H1 (cell line): ENCODE results near the gene CHD5. TPM values are rescaled to one million over a fixed set of nuclear protein-coding genes. Genes with fewer than 3 reads are reported as not detected.

ENCODE experiments used
- CTCF ChIA-PET: fragments of 300-600 bp; sonication (Branson Sonifier 250); formaldehyde crosslinking; loops from one replicate; lab custom pipeline; 2021; ENCODE audit not compliant: partially characterized antibody; lab: Charles Lee
- POLR2A ChIA-PET: fragments of 300-600 bp; sonication (Branson Sonifier 250); formaldehyde crosslinking; loops from one replicate; lab custom pipeline; 2021; ENCODE audit warnings: inconsistent platforms; ENCODE audit not compliant: partially characterized antibody; lab: Charles Lee
- DNase-seq, 2 experiments: peaks; one replicate each; pipeline versions ENCODE4 v3.0.0 to v3.0.0-alpha.2; 2010 to 2022; ENCODE audit warnings: low spot score in 2 of 2, low read depth in 1 of 2, mixed read lengths in 1 of 2
- FAIRE-seq: peaks from 2 replicates; lab custom pipeline; 2011; peaks lifted over from hg19 to GRCh38; lab: Jason Lieb, UNC
- H2AFZ ChIP-seq: 2 replicates; pipeline ENCODE4 v1.8.1; 2012; ENCODE audit warnings: low read length, inconsistent platforms
- H2AK5ac ChIP-seq: 2 replicates; pipeline ENCODE4 v1.6.1; 2013; ENCODE audit warnings: low read depth, low read length
- H2BK120ac ChIP-seq: replicated peaks from 2 replicates; pipeline ENCODE3; 2013; ENCODE audit warnings: low read depth, low read length, inconsistent platforms
- H2BK12ac ChIP-seq: 2 replicates; pipeline ENCODE4 v1.6.1; 2013; ENCODE audit warnings: low read depth, low read length
- H2BK15ac ChIP-seq: 2 replicates; pipeline ENCODE4 v1.6.1; 2013; ENCODE audit warnings: low read length
- H2BK20ac ChIP-seq: 2 replicates; pipeline ENCODE4 v1.6.1; 2013; ENCODE audit warnings: low read length
- H2BK5ac ChIP-seq: 2 replicates; pipeline ENCODE4 v1.6.1; 2013; ENCODE audit warnings: low read depth, low read length
- H3K14ac ChIP-seq: 2 replicates; pipeline ENCODE4 v1.6.1; 2013; ENCODE audit warnings: inconsistent platforms; ENCODE audit not compliant: insufficient read length
- H3K18ac ChIP-seq: 2 replicates; pipeline ENCODE4 v1.6.1; 2013; ENCODE audit warnings: low read length; ENCODE audit errors: extremely low read depth
- H3K23ac ChIP-seq: 2 replicates; pipeline ENCODE4 v1.6.1; 2013; ENCODE audit warnings: inconsistent platforms; ENCODE audit not compliant: insufficient read length
- H3K23me2 ChIP-seq: 2 replicates; pipeline ENCODE4 v1.6.1; 2013; ENCODE audit warnings: low read depth, low read length
- H3K27ac ChIP-seq: 2 replicates; pipeline ENCODE4 v1.6.1; 2011; ENCODE audit warnings: low read depth, low read length, inconsistent platforms
- H3K27me3 ChIP-seq, 4 experiments: replicated peaks in 1 of 4; 1 replicate in 1 of 4; 2 replicates in 3 of 4; pipeline versions ENCODE4 v1.6.1 to v1.8.1; 2011 to 2013; ENCODE audit warnings: low read length in 3 of 4, mild to moderate bottlenecking in 3 of 4, inconsistent platforms in 2 of 4, mixed read lengths in 2 of 4, moderate library complexity in 1 of 4; ENCODE audit not compliant: control insufficient read depth in 3 of 4, insufficient read depth in 3 of 4; ENCODE audit errors: extremely low read depth in 1 of 4
- H3K36me3 ChIP-seq, 4 experiments: 2 replicates each; pipeline versions ENCODE4 v1.6.1 to v1.8.1; 2011 to 2013; ENCODE audit warnings: mild to moderate bottlenecking in 4 of 4, low read length in 3 of 4, moderate library complexity in 2 of 4, control low read depth in 1 of 4, inconsistent platforms in 1 of 4; ENCODE audit not compliant: insufficient read depth in 4 of 4, control insufficient read depth in 2 of 4
- H3K4ac ChIP-seq: replicated peaks from 2 replicates; pipeline ENCODE3; 2013; ENCODE audit warnings: low read length, low read depth, mixed read lengths, inconsistent platforms; ENCODE audit not compliant: insufficient read length
- H3K4me1 ChIP-seq, 4 experiments: replicated peaks in 1 of 4; 1 replicate in 1 of 4; 2 replicates in 3 of 4; pipeline versions ENCODE4 v1.6.1 to v1.8.1; 2011 to 2013; ENCODE audit warnings: low read length in 3 of 4, inconsistent platforms in 2 of 4, mixed read lengths in 1 of 4; ENCODE audit not compliant: insufficient read depth in 4 of 4, control insufficient read depth in 3 of 4
- H3K4me2 ChIP-seq, 2 experiments: 2 replicates each; pipeline versions ENCODE4 v1.6.1 to v1.8.1; 2011 to 2013; ENCODE audit warnings: low read depth in 2 of 2, low read length in 2 of 2, control low read depth in 1 of 2, inconsistent platforms in 1 of 2, mild to moderate bottlenecking in 1 of 2; ENCODE audit not compliant: insufficient read depth in 1 of 2
- H3K4me3 ChIP-seq, 4 experiments: fragments of 200-600, 300-600 bp in 1 of 4; sonication (generic), shearing (Covaris generic), sonication (Bioruptor Twin) in 1 of 4; 2 replicates each; pipeline versions ENCODE4 v1.5.1 to v1.8.1; 2011 to 2016; ENCODE audit warnings: low read length in 4 of 4, low read depth in 3 of 4, control low read depth in 2 of 4, inconsistent platforms in 2 of 4, mild to moderate bottlenecking in 2 of 4, mixed read lengths in 1 of 4, moderate library complexity in 1 of 4; ENCODE audit not compliant: insufficient read depth in 2 of 4; ENCODE audit errors: extremely low read depth in 1 of 4
- H3K56ac ChIP-seq: replicated peaks from 2 replicates; pipeline ENCODE3; 2013; ENCODE audit warnings: low read depth, mild to moderate bottlenecking, mixed read lengths, low read length, inconsistent platforms; ENCODE audit not compliant: insufficient read length
- H3K79me1 ChIP-seq: 2 replicates; pipeline ENCODE4 v1.6.1; 2013; ENCODE audit warnings: low read depth, low read length, control low read depth
- H3K79me2 ChIP-seq, 2 experiments: 2 replicates each; pipeline versions ENCODE4 v1.6.1 to v1.8.1; 2012 to 2013; ENCODE audit warnings: low read length in 2 of 2, mild to moderate bottlenecking in 2 of 2, inconsistent platforms in 1 of 2; ENCODE audit not compliant: insufficient read depth in 2 of 2, control insufficient read depth in 1 of 2
- H3K9ac ChIP-seq, 4 experiments: replicated peaks in 1 of 4; 1 replicate in 1 of 4; 2 replicates in 3 of 4; pipeline versions ENCODE4 v1.6.1 to v1.8.1; 2011 to 2013; ENCODE audit warnings: low read depth in 3 of 4, low read length in 3 of 4, control low read depth in 2 of 4, mild to moderate bottlenecking in 2 of 4, moderate library complexity in 2 of 4, inconsistent platforms in 1 of 4; ENCODE audit errors: extremely low read depth in 1 of 4
- H3K9me3 ChIP-seq, 2 experiments: 2 replicates each; pipeline versions ENCODE4 v1.6.1 to v1.8.1; 2012 to 2013; ENCODE audit warnings: mild to moderate bottlenecking in 2 of 2, moderate library complexity in 2 of 2, control low read depth in 1 of 2, inconsistent platforms in 1 of 2, low read depth in 1 of 2, low read length in 1 of 2, mixed read lengths in 1 of 2; ENCODE audit not compliant: insufficient read depth in 2 of 2
- H4K20me1 ChIP-seq, 2 experiments: replicated peaks in 1 of 2; 2 replicates each; pipeline versions ENCODE3 to v1.8.1; 2011 to 2013; ENCODE audit warnings: inconsistent platforms in 2 of 2, low read length in 2 of 2, mild to moderate bottlenecking in 1 of 2; ENCODE audit not compliant: insufficient read depth in 2 of 2, control insufficient read depth in 1 of 2
- H4K5ac ChIP-seq: 2 replicates; pipeline ENCODE4 v1.6.1; 2013; ENCODE audit warnings: low read length, low read depth, mixed read lengths, inconsistent platforms; ENCODE audit not compliant: insufficient read length
- H4K8ac ChIP-seq: 2 replicates; pipeline ENCODE4 v1.8.0; 2013; ENCODE audit warnings: mild to moderate bottlenecking, moderate library complexity, low read length, inconsistent platforms; ENCODE audit not compliant: insufficient read depth; ENCODE audit errors: extremely low read depth
- H4K91ac ChIP-seq: replicated peaks from 2 replicates; pipeline ENCODE3; 2013; ENCODE audit warnings: low read length, mixed read lengths, inconsistent platforms; ENCODE audit not compliant: insufficient read length
- CHD2 ChIP-seq: IDR thresholded peaks from 2 replicates; pipeline ENCODE4 v1.6.1; 2012; ENCODE audit warnings: low read length, improper control_type of control experiment
- EP300 ChIP-seq, 2 experiments: IDR thresholded peaks; 1 replicate in 1 of 2; 2 replicates in 1 of 2; pipeline ENCODE4 v1.6.1; 2011 to 2012; ENCODE audit warnings: low read depth in 2 of 2, low read length in 2 of 2, mild to moderate bottlenecking in 2 of 2, borderline replicate concordance in 1 of 2, inconsistent platforms in 1 of 2, moderate library complexity in 1 of 2
- EZH2 ChIP-seq: fragments of 200-600 bp; sonication (generic); IDR thresholded peaks from 2 replicates; pipeline ENCODE4 v1.7.1; 2012; ENCODE audit warnings: low read depth, mild to moderate bottlenecking, moderate library complexity, low read length, inconsistent platforms; ENCODE audit not compliant: severe bottlenecking
- FOSL1 ChIP-seq: IDR thresholded peaks from 2 replicates; pipeline ENCODE4 v1.6.1; 2011; ENCODE audit warnings: mild to moderate bottlenecking, low read depth, low read length, moderate library complexity; ENCODE audit not compliant: insufficient read depth
- HDAC2 ChIP-seq, 2 experiments: fragments of 300-600 bp in 1 of 2; sonication (generic) in 1 of 2; IDR thresholded peaks; 2 replicates each; pipeline ENCODE4 v1.6.1; 2011 to 2012; ENCODE audit warnings: low read depth in 2 of 2, low read length in 2 of 2, mild to moderate bottlenecking in 2 of 2, moderate library complexity in 2 of 2, borderline replicate concordance in 1 of 2, inconsistent platforms in 1 of 2
- NRF1 ChIP-seq: IDR thresholded peaks from 2 replicates; pipeline ENCODE4 v1.6.1; 2011; ENCODE audit warnings: mild to moderate bottlenecking, low read depth, low read length, improper control_type of control experiment
- POLR2AphosphoS5 ChIP-seq: IDR thresholded peaks from 2 replicates; pipeline ENCODE4 v1.6.1; 2011; ENCODE audit warnings: low read depth, low read length
- POU5F1 ChIP-seq: IDR thresholded peaks from 2 replicates; pipeline ENCODE4 v1.6.1; 2011; ENCODE audit warnings: low read depth, mild to moderate bottlenecking, low read length, moderate library complexity
- RXRA ChIP-seq: IDR thresholded peaks from 2 replicates; pipeline ENCODE4 v1.6.1; 2011; ENCODE audit warnings: low read depth, mild to moderate bottlenecking, low read length, moderate library complexity; ENCODE audit not compliant: insufficient read depth
- SIRT6 ChIP-seq: IDR thresholded peaks from one replicate; pipeline ENCODE4 v1.7.1; 2012; ENCODE audit warnings: low read length, inconsistent platforms
- SIX5 ChIP-seq: IDR thresholded peaks from 2 replicates; pipeline ENCODE4 v1.6.1; 2011; ENCODE audit warnings: mild to moderate bottlenecking, low read depth, low read length
- SP1 ChIP-seq: IDR thresholded peaks from 2 replicates; pipeline ENCODE4 v1.6.1; 2011; ENCODE audit warnings: low read depth, low read length
- TCF12 ChIP-seq: IDR thresholded peaks from 2 replicates; pipeline ENCODE4 v1.6.1; 2011; ENCODE audit warnings: low read depth, mild to moderate bottlenecking, low read length
- TEAD4 ChIP-seq: IDR thresholded peaks from 2 replicates; pipeline ENCODE4 v1.6.1; 2012; ENCODE audit warnings: low read depth, low read length, inconsistent platforms, mixed read lengths
- WGBS, 2 experiments: shearing (Covaris generic) in 1 of 2; methylation state at CpG; one replicate each; pipeline versions ENCODE4 v1.1.6 to v1.1.7; 2013 to 2015; ENCODE audit warnings: low lambda C conversion rate in 2 of 2, mixed read lengths in 2 of 2, inconsistent platforms in 1 of 2, low coverage in 1 of 2, missing lambda C conversion rate in 1 of 2; ENCODE audit not compliant: insufficient replicate concordance in 2 of 2, insufficient coverage in 1 of 2, insufficient read length in 1 of 2; ENCODE audit errors: extremely low coverage in 1 of 2, missing lambda C conversion rate in 1 of 2; 5-methylcytosine and 5-hydroxymethylcytosine counted together
- polyA plus RNA-seq, 7 experiments: library from polyadenylated mRNA; depleted of rRNA in 3 of 7; stranded (reverse) in 5 of 7; unstranded in 2 of 7; fragments of >200 nt in 5 of 7; fragments of 200-250 nt in 2 of 7; gene quantifications; 1 replicate in 5 of 7; 2 replicates in 1 of 7; 4 replicates in 1 of 7; pipeline versions ENCODE4 v1.2.1 to v1.2.3, GENCODE V29; 2011 to 2013; ENCODE audit warnings: missing spikeins in 2 of 7, mixed read lengths in 2 of 7
- total RNA-seq: library from RNA; stranded (reverse); fragmentation: NEBNext Ultra II Directional; extraction: Animal tissue kit (Norgen Biotek cat#: 25700); gene quantifications from 2 replicates; pipeline ENCODE4 v1.2.1, GENCODE V29; 2021

The CHD5 gene
- total and polyA plus RNA-seq, 2 of the 8 experiments (the other 6 are each of a cell fraction or from before 2014, with no cell fraction given) = 0.42 to 1.8 TPM

DNA sequence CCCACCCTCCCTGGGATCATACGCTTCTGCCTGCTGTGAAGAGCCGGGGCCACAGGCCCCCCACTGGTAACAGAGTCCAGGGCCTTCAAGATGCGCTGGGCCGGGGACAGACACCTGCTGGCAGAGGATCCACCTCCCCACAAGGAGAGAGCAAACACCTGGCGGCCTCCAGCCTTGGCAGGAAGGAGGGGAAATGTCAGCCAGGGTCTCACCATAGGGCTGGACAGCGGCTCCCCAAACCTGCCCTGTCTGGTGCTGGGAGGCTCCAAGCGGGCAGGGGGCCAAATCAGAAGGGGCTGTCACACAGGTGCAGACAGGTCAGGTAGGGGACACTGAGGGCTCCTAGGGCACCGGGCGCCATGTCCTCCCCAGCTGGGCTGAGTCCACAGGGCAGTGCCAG is 75.5 kb downstream of the CHD5 start:
- Histone ChIP-seq H3K79me1 (no peaks in the 10 kb centered on the region), H2BK120ac (no peak overlapping the region), H3K23ac (no peak overlapping the region), H3K9ac (no peak overlapping the region), H3K18ac (no peak overlapping the region), H3K27me3 (no peaks in the 10 kb centered on the region; a peak in 1 of 7 replicates), H4K5ac (no peak overlapping the region), H3K4me2 (no peak overlapping the region), H3K36me3 (no peaks in the 10 kb centered on the region), H2BK5ac (no peak overlapping the region), H2BK20ac (no peak overlapping the region), H2AK5ac (no peak overlapping the region), H2AFZ (no peak overlapping the region), H2BK12ac (no peak overlapping the region), H3K23me2 (peaks cover 20% of the 10 kb centered on the region; the same call in 1 of the 2 replicates), H4K20me1 (peaks cover 0 to 2% of the 10 kb centered on the region in 2 experiments), H4K8ac (no peak overlapping the region; the same call in 1 of the 2 replicates), H4K91ac (no peak overlapping the region), H3K4me3 (no peak overlapping the region), H3K79me2 (no peaks in the 10 kb centered on the region), H3K27ac (no peak overlapping the region), H3K56ac (no peak overlapping the region), H3K4me1 (peaks cover 0 to 4% (median 3%) of the 10 kb centered on the region in 4 experiments; a peak in 2 of 7 replicates), H3K9me3 (no peaks in the 10 kb centered on the region), H2BK15ac (no peak overlapping the region), H3K14ac (no peak overlapping the region), H3K4ac (no peak overlapping the region)
- 96% methylated on average over 7 of the region's 9 CpGs; no CpG with 5 or more reads in 1 of the 2 experiments for WGBS, 2 experiments
- FAIRE-seq (no peak), DNase-seq (no peak)
- POLR2A ChIA-PET = no interaction called here
- CTCF ChIA-PET = interaction anchor here (0.6 to 3.7 kb wide), 10 partner anchors 9 to 66 kb away, joined by 3 to 17 read pairs (median 5); no protein-coding TSS in a partner anchor
- TF ChIP-seq NRF1 (no peak), SIRT6 (no peak), SIX5 (no peak), HDAC2 (IDR thresholded peaks at IDR 0.05; ENCODE audit: borderline replicate concordance in 1 of 2, low read depth in 2 of 2, low read length in 2 of 2) (no peak), POU5F1 (no peak), TCF12 (no peak), SP1 (no peak), FOSL1 (no peak), EZH2 (no peak), POLR2AphosphoS5 (no peak), CHD2 (no peak), RXRA (no peak), TEAD4 (no peak), EP300 (IDR thresholded peaks at IDR 0.05; ENCODE audit: borderline replicate concordance in 1 of 2, low read depth in 2 of 2, low read length in 2 of 2) (no peak)
